DMS 273 treated with DMSO at 0.1 percent for 48 hours (cell line): ENCODE data around the gene LDAH.
A peak's percentile ranks its signal among the peaks of the same experiment; 100 is the strongest.

Source experiments
- DNase-seq: peaks from one replicate; lab custom pipeline; 2025; lab: John Stamatoyannopoulos, UW

Gene LDAH

GRCh38 chr2:20650877-20651730 is 171.8 kb downstream of the LDAH start, which contains the start of gene HS1BP3:
Gene HS1BP3, minus strand, starts transcription at chr2:20651098. Its CDS starts 35 bp downstream, at chr2:20651063.
- peak; percentile 53 for DNase-seq

GRCh38 chr2:20650393-20650876 is 172.5 kb downstream of the LDAH start:
- no peak for DNase-seq

GRCh38 chr2:20649976-20650375 is 172.9 kb downstream of the LDAH start:
- DNase-seq: no peak

GRCh38 chr2:20649576-20649975 is 173.3 kb downstream of the LDAH start:
- no peak for DNase-seq

- DNase-seq: no peak
Measured at GRCh38 chr2:20648831-20649230, 174.1 kb downstream of the LDAH start.

- no peak for DNase-seq
Measured at GRCh38 chr2:20648206-20648605, 174.7 kb downstream of the LDAH start.

- DNase-seq: no peak
Measured at GRCh38 chr2:20647738-20648137, 175.2 kb downstream of the LDAH start.

- no peak for DNase-seq
Measured at GRCh38 chr2:20647211-20647610, 175.7 kb downstream of the LDAH start.

- DNase-seq: no peak
Measured at GRCh38 chr2:20646446-20646845, 176.5 kb downstream of the LDAH start.

- DNase-seq: no peak
Measured at GRCh38 chr2:20645761-20646160, 177.1 kb downstream of the LDAH start.

- no peak for DNase-seq
Measured at GRCh38 chr2:20645301-20645701, 177.6 kb downstream of the LDAH start.

- DNase-seq: no peak
Measured at GRCh38 chr2:20643826-20644225, 179.1 kb downstream of the LDAH start.

- DNase-seq: no peak
Measured at GRCh38 chr2:20643060-20643459, 179.8 kb downstream of the LDAH start.

GRCh38 chr2:20642055-20642971 is 180.6 kb downstream of the LDAH start:
- DNase-seq: peak; percentile 4

- DNase-seq: no peak
Measured at GRCh38 chr2:20641123-20641985, 181.5 kb downstream of the LDAH start.

- no peak for DNase-seq
Measured at GRCh38 chr2:20640411-20641122, 182.3 kb downstream of the LDAH start.

- DNase-seq: no peak
Measured at GRCh38 chr2:20638646-20639430, 184.1 kb downstream of the LDAH start.

GRCh38 chr2:20638014-20638413 is 184.9 kb downstream of the LDAH start:
- DNase-seq: no peak

- DNase-seq: no peak
Measured at GRCh38 chr2:20637147-20637546, 185.8 kb downstream of the LDAH start.
